Activated CD4-positive, alpha-beta T cell treated with anti-CD3 and anti-CD28 coated beads, Interleukin-2, amount 10 ng/mL, durations not matched to agents 7 days and 5 days (primary cell): ENCODE results near the gene CFAP161. TPM values are rescaled to one million over a fixed set of nuclear protein-coding genes. Genes with fewer than 3 reads are reported as not detected.
"Not testable (repeated sequence)": the region's sequence is repeated elsewhere in the genome, so short reads cannot be mapped to it uniquely, and the experiment has no call there.

ENCODE experiments used
- CTCF ChIA-PET: fragments of 350-600 bp; sonication (Branson Sonifier 250); formaldehyde crosslinking; loops from one replicate; lab custom pipeline; 2021; ENCODE audit warnings: antibody characterized with exemption; lab: Charles Lee
- POLR2A ChIA-PET: fragments of 350-600 bp; sonication (Branson Sonifier 250); formaldehyde crosslinking; loops from one replicate; lab custom pipeline; 2021; ENCODE audit warnings: antibody characterized with exemption; lab: Charles Lee
- DNase-seq: peaks from one replicate; pipeline ENCODE4 v3.0.0-alpha.2; 2020
- H3K27ac Mint-ChIP-seq: one replicate; pipeline ENCODE4 v1.8.0; 2021; ENCODE audit warnings: mild to moderate bottlenecking, moderate library complexity, mixed read lengths
- H3K27me3 Mint-ChIP-seq: one replicate; pipeline ENCODE4 v1.8.0; 2021; ENCODE audit warnings: mixed read lengths
- H3K36me3 Mint-ChIP-seq: one replicate; pipeline ENCODE4 v1.8.0; 2021; ENCODE audit warnings: low read depth, mixed read lengths
- H3K4me1 Mint-ChIP-seq: one replicate; pipeline ENCODE4 v1.8.0; 2021; ENCODE audit warnings: mixed read lengths
- H3K4me3 Mint-ChIP-seq: one replicate; pipeline ENCODE4 v1.8.0; 2021; ENCODE audit warnings: mild to moderate bottlenecking, moderate library complexity, mixed read lengths
- H3K9me3 Mint-ChIP-seq: one replicate; pipeline ENCODE4 v1.8.0; 2021; ENCODE audit warnings: mixed read lengths
- total RNA-seq, 2 experiments: library from RNA; stranded (reverse); gene quantifications; one replicate each; pipeline ENCODE4 v1.2.3, GENCODE V29; 2021

Gene CFAP161
- total RNA-seq, 2 experiments from 2014 or later = not detected

DNA sequence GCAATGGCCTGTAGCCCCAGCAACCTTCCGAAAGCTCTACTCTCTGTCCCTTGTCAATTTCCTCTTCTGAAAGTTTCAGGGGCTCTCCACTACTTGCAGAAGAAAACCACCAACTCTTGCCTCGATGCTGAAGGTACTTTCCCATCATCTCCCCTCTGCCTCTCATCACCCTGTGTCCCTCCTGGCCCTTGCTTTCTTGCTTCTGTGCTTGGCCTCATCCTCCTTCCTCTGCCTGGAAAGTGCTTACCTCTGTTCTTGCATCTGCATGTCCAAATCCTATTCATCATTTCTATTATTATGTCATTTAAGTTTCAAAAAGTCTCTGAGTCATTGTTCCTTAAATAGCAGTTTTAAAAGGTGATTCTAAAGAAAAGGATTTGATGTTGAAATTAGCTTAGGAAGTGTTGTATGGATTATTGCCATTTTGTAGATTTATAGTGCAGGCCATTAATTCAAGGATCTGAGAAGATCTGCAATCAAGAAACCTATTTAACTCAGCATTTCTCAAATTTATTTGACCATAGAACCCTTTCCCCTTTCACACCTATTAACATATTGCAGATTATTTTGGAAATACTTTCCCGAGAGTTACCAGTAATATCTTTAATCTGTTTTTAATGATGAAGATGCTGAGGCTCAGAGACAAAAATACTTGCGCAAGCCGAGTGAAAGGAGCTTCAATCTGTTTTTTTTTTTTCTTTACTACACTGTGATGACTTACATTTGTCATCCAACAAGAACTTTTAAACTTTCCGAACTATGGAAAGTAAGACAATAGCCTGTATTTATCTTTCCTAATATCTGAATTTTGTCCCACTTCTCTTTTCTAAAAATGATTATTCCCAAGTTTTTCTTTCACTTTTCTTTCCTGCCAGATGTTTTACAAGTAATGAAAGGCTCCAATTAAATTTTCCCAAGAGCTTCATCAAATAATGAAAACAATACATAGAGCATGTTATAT, 22.3 kb upstream of the CFAP161 start:
- H3K27ac Mint-ChIP-seq = no peak overlapping the region
- H3K27me3 Mint-ChIP-seq = peaks cover 46% of the 10 kb centered on the region
- no peak for DNase-seq
- no peak overlapping the region for H3K4me3 Mint-ChIP-seq
- no peaks in the 10 kb centered on the region for H3K4me1 Mint-ChIP-seq
- ChIA-PET CTCF (interaction anchor here (8.0 kb wide), 1 partner anchor 156 kb away, joined by 50 read pairs; no protein-coding TSS in a partner anchor), POLR2A (interaction anchor here (0.6 kb wide), 1 partner anchor 191 kb away, joined by 3 read pairs; no protein-coding TSS in a partner anchor)
- no peaks in the 10 kb centered on the region for H3K9me3 Mint-ChIP-seq
- H3K36me3 Mint-ChIP-seq = no peaks in the 10 kb centered on the region

DNA sequence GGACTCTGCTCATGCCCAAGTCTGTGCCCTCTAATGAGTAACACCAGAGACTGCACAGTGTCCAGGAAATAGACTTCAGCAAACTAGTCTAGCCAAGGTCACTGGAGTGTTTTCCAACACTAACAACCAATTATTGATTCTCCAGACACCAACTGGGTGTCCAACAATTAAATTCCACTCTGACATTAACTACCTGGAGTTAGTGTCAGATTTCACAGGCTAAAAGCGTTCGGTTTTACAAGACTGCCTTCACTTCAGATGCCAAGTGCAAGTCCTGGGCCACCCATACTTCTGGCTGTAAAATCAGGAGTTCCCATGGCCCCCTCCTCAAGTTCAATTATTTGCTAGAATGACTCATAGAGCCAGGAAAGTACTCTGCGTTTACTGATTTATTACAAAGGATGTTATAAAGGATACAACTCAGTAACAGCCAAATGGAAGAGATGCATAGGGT, 20.8 kb upstream of the CFAP161 start:
- H3K27me3 Mint-ChIP-seq = peaks cover 54% of the 10 kb centered on the region
- POLR2A ChIA-PET = no interaction called here

DNA sequence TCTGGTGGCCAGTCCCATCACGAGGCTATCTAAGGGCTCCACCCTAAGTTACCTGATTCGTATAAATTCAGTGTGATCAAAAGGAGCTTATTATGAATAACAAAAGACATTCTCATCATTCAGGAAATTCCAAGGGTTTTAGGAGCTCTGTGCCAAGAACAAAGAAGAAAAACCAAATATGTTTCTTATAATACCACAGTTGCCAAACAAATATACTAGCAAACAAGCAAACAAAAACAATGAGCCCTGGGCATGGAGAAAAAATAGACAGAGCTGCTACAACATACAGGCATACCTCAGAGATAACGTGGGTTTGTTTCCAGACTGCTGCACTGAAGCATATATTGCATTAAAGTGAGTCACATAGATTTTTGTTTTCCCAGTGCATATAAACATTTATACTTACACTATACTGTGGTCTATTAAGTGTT, 20.2 kb upstream of the CFAP161 start:
- Mint-ChIP-seq H3K27me3 (peaks cover 54% of the 10 kb centered on the region), H3K36me3 (no peaks in the 10 kb centered on the region), H3K9me3 (no peaks in the 10 kb centered on the region), H3K27ac (no peak overlapping the region), H3K4me1 (peaks cover 2% of the 10 kb centered on the region), H3K4me3 (no peak overlapping the region)
- POLR2A ChIA-PET = no interaction called here
- CTCF ChIA-PET = interaction anchor here (1.1 to 1.3 kb wide), 2 partner anchors 122 to 152 kb away, joined by 3 to 7 read pairs; no protein-coding TSS in a partner anchor
- DNase-seq = no peak

More for the DNA sequence above, 20.8 kb upstream of the CFAP161 start:
- Mint-ChIP-seq H3K4me1 (peaks cover 2% of the 10 kb centered on the region), H3K36me3 (no peaks in the 10 kb centered on the region), H3K9me3 (no peaks in the 10 kb centered on the region), H3K4me3 (no peak overlapping the region), H3K27ac (no peak overlapping the region)
- CTCF ChIA-PET = interaction anchor here (0.6 to 1.3 kb wide), 3 partner anchors 122 to 297 kb away, joined by 3 to 7 read pairs (median 4); no protein-coding TSS in a partner anchor
- DNase-seq = no peak

DNA sequence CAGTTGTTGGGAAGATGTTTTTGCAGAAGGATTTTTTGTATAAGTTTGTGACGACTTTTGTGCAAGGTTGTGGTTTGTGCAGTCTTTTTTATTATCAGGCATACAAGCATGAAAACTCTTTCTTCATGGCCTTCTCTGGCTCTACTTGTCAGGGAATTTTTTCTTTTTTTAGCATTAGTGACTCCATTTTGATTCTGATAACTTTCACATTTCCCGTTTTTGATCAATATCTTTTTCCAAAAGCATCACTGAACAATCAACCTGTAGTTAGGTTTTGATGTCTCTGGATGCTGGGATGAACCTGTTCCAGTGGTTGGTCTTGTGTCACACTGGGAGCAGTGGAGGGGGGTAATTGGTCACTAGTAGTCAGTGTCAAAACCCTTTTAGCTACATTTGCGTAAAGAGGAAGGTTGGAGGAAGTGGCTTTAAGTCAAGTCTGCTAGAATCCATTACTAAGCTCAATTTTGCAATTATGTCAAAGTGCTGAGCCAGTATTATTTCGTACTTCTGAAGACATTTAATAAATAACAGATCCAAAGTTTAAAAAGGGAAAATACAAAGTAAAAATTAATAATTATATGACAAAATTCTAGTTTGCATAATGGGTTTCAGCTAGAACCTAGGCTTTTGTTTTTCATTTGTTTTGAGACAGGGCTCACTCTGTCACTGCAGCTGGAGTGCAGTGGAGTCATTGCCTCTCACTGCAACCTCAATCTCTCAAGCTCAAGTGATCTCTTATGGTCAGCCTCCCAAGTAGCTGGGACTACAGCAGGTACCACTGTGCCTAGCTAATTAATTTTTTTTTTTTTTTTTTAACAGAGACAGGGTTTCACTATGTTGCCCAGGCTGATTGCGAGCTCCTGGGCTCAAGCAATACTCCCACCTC, 18.8 kb upstream of the CFAP161 start:
- no peaks in the 10 kb centered on the region for H3K36me3 Mint-ChIP-seq
- H3K4me3 Mint-ChIP-seq = no peak overlapping the region
- peaks cover 2% of the 10 kb centered on the region for H3K4me1 Mint-ChIP-seq
- ChIA-PET POLR2A (no interaction called here), CTCF (interaction anchor here (1.0 kb wide), 1 partner anchor 139 kb away, joined by 3 read pairs; no protein-coding TSS in a partner anchor)
- no peak for DNase-seq
- peaks cover 51% of the 10 kb centered on the region for H3K27me3 Mint-ChIP-seq
- H3K9me3 Mint-ChIP-seq = no peaks in the 10 kb centered on the region
- no peak overlapping the region for H3K27ac Mint-ChIP-seq

DNA sequence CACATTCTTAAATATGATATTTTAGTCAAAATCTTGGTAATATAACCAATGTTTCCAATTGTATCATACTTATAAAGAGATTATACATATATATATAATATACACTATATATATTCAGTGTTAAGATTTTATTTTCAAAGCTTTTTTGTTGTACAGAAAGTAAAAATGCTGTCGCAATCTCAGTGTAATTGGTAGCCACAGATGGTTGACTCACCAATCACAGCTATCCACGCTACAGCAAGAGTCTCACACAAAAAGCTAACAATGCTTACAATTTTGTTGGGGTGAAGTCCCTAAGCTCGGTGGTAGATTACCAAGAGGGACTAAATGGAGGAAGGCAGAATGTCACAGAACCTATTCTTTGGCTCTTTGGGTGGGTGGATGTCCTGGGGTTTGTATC, 16.9 kb upstream of the CFAP161 start:
- H3K4me3 Mint-ChIP-seq = no peak overlapping the region
- no peaks in the 10 kb centered on the region for H3K9me3 Mint-ChIP-seq
- H3K27ac Mint-ChIP-seq = no peak overlapping the region
- no peaks in the 10 kb centered on the region for H3K36me3 Mint-ChIP-seq
- POLR2A ChIA-PET = no interaction called here
- no peak for DNase-seq
- CTCF ChIA-PET = interaction anchor here (0.6 to 1.0 kb wide), 3 partner anchors 10 to 152 kb away, joined by 3 to 6 read pairs (median 4); no protein-coding TSS in a partner anchor
- H3K4me1 Mint-ChIP-seq = peaks cover 2% of the 10 kb centered on the region
- H3K27me3 Mint-ChIP-seq = peaks cover 45% of the 10 kb centered on the region

DNA sequence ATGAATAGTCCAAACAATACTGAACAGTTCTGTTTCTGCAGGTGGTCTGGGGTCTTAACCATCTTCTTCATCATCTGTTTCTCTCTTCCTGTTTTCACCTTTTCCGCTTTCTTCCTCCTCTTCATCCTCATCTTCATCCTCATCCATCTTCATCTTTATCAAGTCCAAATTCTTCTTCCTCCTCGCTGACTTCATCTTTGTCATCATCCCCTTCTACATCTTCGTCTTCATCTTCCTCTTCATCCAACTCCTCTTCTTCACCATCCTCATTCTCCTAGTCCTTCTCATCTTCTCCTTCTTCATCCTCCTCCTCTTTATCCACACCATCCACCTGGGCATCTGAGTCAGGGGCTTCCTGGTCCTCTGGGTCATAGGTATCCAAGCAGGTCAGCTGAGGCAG, 16.5 kb upstream of the CFAP161 start:
- CTCF ChIA-PET = interaction anchor here (0.6 to 1.0 kb wide), 3 partner anchors 11 to 152 kb away, joined by 3 to 6 read pairs (median 4); no protein-coding TSS in a partner anchor
- no peak overlapping the region for H3K27ac Mint-ChIP-seq
- DNase-seq = no peak
- H3K4me1 Mint-ChIP-seq = peaks cover 2% of the 10 kb centered on the region
- no peak overlapping the region for H3K4me3 Mint-ChIP-seq
- peaks cover 46% of the 10 kb centered on the region for H3K27me3 Mint-ChIP-seq
- POLR2A ChIA-PET = no interaction called here
- no peaks in the 10 kb centered on the region for H3K36me3 Mint-ChIP-seq
- no peaks in the 10 kb centered on the region for H3K9me3 Mint-ChIP-seq

DNA sequence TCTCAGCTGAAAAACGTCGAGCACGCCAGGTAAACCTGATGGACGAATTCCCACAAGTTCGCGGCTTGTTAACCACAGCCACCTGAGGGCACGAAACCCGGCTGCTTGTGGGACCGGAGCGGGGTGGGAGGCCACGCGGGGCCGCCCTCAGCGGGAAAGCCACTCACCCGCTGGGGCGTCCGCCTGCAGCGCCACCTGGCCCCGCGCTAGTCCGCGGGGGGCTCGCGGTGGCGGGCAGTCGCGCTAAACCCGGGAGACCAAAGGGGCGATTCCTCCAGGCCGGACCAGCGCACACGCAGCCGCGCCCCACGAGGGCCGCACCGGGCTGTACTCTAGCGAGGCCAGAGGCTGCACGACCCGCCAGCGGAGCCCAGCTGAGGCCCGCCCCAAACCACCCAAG, 15.7 kb upstream of the CFAP161 start:
- Mint-ChIP-seq H3K36me3 (no peaks in the 10 kb centered on the region), H3K9me3 (no peaks in the 10 kb centered on the region), H3K27ac (no peak overlapping the region), H3K4me3 (no peak overlapping the region), H3K4me1 (peaks cover 2% of the 10 kb centered on the region), H3K27me3 (peaks cover 52% of the 10 kb centered on the region)
- no peak for DNase-seq
- ChIA-PET POLR2A (no interaction called here), CTCF (interaction anchor here (1.1 kb wide), 1 partner anchor 148 kb away, joined by 4 read pairs; no protein-coding TSS in a partner anchor)

DNA sequence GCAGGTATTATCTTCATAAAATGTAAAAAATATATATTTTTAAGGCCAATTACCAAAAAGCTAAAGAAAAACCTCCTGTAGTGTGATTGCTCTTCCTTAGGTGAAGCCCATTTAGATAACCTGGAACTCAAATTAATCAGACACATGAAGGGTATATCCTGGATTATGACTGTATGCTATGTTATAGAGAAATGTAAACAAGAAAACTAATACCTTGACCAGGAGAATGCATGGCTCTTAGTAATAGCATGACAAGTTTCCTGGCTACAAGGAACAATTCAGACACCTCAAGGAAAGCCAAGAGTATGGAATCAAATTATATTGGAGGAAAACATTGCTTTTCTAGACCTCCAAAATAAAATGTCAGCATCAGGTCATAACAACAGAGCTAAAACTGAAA, 14.0 kb upstream of the CFAP161 start:
- Mint-ChIP-seq H3K36me3 (no peaks in the 10 kb centered on the region), H3K27me3 (peaks cover 54% of the 10 kb centered on the region), H3K27ac (no peak overlapping the region), H3K4me1 (peaks cover 2% of the 10 kb centered on the region), H3K4me3 (no peak overlapping the region), H3K9me3 (no peaks in the 10 kb centered on the region)
- ChIA-PET POLR2A (no interaction called here), CTCF (no interaction called here)
- DNase-seq = no peak

DNA sequence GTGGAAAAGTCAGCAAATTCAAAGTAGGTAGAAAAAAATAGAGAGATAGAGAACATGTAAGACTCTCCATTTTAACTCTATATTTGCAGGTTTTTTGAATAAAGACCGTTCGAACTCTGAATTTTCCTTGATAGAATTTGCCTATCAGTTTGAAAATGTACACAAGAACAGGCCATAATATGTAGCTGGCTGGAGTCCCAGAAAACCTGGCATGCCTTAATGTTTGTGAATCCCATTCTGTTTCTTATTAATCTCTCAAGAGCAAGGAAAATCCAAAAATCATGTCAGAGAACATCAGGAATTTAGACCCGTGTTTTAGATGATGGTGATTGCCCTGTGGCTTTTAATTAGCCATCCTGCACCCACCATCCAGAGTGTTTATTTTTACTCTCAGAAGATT, 7.2 kb upstream of the CFAP161 start:
- H3K9me3 Mint-ChIP-seq = peaks cover 3% of the 10 kb centered on the region

DNA sequence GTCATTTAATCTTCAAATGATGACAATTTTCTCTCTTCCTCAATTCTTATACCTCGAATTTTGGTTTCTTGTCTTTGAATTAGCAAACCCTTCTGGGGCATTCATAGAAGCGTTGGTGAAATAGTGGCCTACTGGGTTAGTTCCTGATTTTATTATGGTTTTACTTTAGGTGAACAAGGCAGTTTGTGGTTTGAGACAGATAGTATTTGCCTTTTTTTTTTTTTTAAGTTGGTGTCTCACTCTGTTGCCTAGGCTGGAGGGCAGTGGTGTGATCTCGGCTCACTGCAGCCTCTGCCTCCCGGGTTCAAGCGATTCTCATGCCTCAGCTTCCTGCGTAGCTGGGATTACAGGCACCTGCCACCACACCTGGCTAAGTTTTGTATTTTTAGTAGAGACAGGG, 7.4 kb downstream of the CFAP161 start:
- CTCF ChIA-PET, H3K4me1 Mint-ChIP-seq, H3K9me3 Mint-ChIP-seq, H3K27ac Mint-ChIP-seq, H3K36me3 Mint-ChIP-seq, POLR2A ChIA-PET, H3K4me3 Mint-ChIP-seq, DNase-seq: not testable (repeated sequence)
- peaks cover 33% of the 10 kb centered on the region for H3K27me3 Mint-ChIP-seq

More for the DNA sequence above, 7.2 kb upstream of the CFAP161 start:
- no peak for DNase-seq
- H3K4me1 Mint-ChIP-seq = no peaks in the 10 kb centered on the region
- no peaks in the 10 kb centered on the region for H3K36me3 Mint-ChIP-seq
- peaks cover 58% of the 10 kb centered on the region for H3K27me3 Mint-ChIP-seq
- no peak overlapping the region for H3K4me3 Mint-ChIP-seq
- POLR2A ChIA-PET = no interaction called here
- no peak overlapping the region for H3K27ac Mint-ChIP-seq
- CTCF ChIA-PET = no interaction called here

DNA sequence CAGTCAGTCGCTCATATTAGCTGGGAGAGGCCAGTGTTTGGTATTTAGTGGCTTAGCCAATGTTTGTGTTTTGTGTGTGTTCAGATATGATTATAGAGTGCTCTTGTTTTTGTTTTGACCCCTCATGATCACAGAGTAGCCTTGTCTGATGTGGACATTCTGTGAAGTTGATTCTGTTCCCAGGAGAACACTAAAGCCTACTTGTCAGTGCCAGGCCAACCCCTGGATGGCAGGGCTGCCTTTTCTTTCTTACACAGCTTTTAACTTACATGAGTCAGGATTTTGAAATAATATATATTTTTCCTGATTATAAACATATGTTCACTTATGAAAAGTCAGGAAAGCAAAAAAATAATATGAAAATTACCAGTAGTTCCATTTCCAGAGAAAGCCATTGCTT, 11.9 kb downstream of the CFAP161 start:
- no peak for DNase-seq
- H3K4me3 Mint-ChIP-seq = no peak overlapping the region
- H3K4me1 Mint-ChIP-seq = no peaks in the 10 kb centered on the region
- no peaks in the 10 kb centered on the region for H3K9me3 Mint-ChIP-seq
- POLR2A ChIA-PET = no interaction called here
- CTCF ChIA-PET = no interaction called here
- peaks cover 9% of the 10 kb centered on the region for H3K27me3 Mint-ChIP-seq
- H3K27ac Mint-ChIP-seq = no peak overlapping the region
- H3K36me3 Mint-ChIP-seq = no peaks in the 10 kb centered on the region

DNA sequence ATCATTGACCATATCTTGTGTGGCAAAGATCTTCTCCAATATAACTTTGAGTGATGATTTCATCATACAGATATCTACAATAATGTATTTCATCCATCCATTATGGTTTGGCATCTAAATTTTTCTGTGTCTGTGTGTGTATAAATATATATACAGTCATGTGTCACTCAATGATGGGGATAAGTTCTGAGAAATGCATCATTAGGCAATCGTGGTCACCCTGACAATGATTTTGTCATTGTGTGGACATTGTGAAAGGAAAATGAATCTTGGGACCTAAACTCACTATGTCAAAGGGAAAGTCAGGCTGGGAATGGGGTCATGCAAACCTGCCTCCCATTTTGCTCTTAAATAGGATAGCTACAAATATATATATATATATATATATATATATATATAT, 12.4 kb downstream of the CFAP161 start:
- Mint-ChIP-seq H3K36me3 (no peaks in the 10 kb centered on the region), H3K4me3 (no peak overlapping the region), H3K9me3 (no peaks in the 10 kb centered on the region), H3K4me1 (no peaks in the 10 kb centered on the region), H3K27ac (no peak overlapping the region), H3K27me3 (peaks cover 8% of the 10 kb centered on the region)
- no peak for DNase-seq
- ChIA-PET CTCF (no interaction called here), POLR2A (no interaction called here)
